Measurements from ENCODE around the gene POU2F2. TPM values are rescaled to one million over a fixed set of nuclear protein-coding genes. Genes with fewer than 3 reads are reported as not detected.

Gene POU2F2
- total RNA-seq, 1 donor from 2014 or later, result 0.65 TPM

- no peak for DNase-seq (ENCODE audit: low spot score in 2 of 2, unreplicated experiment in 2 of 2)
- no peak overlapping the region for H3K27ac Mint-ChIP-seq
- H3K36me3 Mint-ChIP-seq, result no peaks in the 10 kb centered on the region
- no peak for TF ChIP-seq CTCF (IDR thresholded peaks at IDR 0.05; ENCODE audit: unreplicated experiment)
- H3K4me1 Mint-ChIP-seq, result no peaks in the 10 kb centered on the region
- H3K4me3 Mint-ChIP-seq, result no peak overlapping the region
- H3K27me3 Mint-ChIP-seq (ENCODE audit: low read depth), result peaks cover 20% of the 10 kb centered on the region
- peaks cover 4% of the 10 kb centered on the region for H3K9me3 Mint-ChIP-seq
These were observed 10.6 kb downstream of the POU2F2 start for GRCh38 chr19:42121656-42122069.

GRCh38 chr19:42121036-42121621, 11.1 kb downstream of the POU2F2 start:
- peaks cover 4% of the 10 kb centered on the region for H3K9me3 Mint-ChIP-seq
- TF ChIP-seq CTCF (IDR thresholded peaks at IDR 0.05; ENCODE audit: unreplicated experiment), result no peak
- H3K4me3 Mint-ChIP-seq, result no peak overlapping the region
- peaks cover 20% of the 10 kb centered on the region for H3K27me3 Mint-ChIP-seq (ENCODE audit: low read depth)
- no peaks in the 10 kb centered on the region for H3K4me1 Mint-ChIP-seq
- no peaks in the 10 kb centered on the region for H3K36me3 Mint-ChIP-seq
- no peak overlapping the region for H3K27ac Mint-ChIP-seq
- DNase-seq (ENCODE audit: low spot score in 2 of 2, unreplicated experiment in 2 of 2), result no peak

GRCh38 chr19:42120276-42120980, 11.8 kb downstream of the POU2F2 start:
- Mint-ChIP-seq H3K9me3 (peaks cover 4% of the 10 kb centered on the region), H3K27ac (no peak overlapping the region), H3K36me3 (no peaks in the 10 kb centered on the region), H3K4me1 (no peaks in the 10 kb centered on the region), H3K27me3 (ENCODE audit: low read depth) (peaks cover 15% of the 10 kb centered on the region), H3K4me3 (no peak overlapping the region)
- no peak for DNase-seq (ENCODE audit: low spot score in 2 of 2, unreplicated experiment in 2 of 2)
- TF ChIP-seq CTCF (IDR thresholded peaks at IDR 0.05; ENCODE audit: unreplicated experiment), result no peak

GRCh38 chr19:42117076-42117475, 15.2 kb downstream of the POU2F2 start:
- Mint-ChIP-seq H3K27me3 (ENCODE audit: low read depth) (peaks cover 8% of the 10 kb centered on the region), H3K36me3 (no peaks in the 10 kb centered on the region), H3K27ac (no peak overlapping the region), H3K9me3 (no peaks in the 10 kb centered on the region), H3K4me3 (no peak overlapping the region), H3K4me1 (peaks cover 5% of the 10 kb centered on the region)
- DNase-seq (ENCODE audit: low spot score in 2 of 2, unreplicated experiment in 2 of 2), result no peak
- no peak for TF ChIP-seq CTCF (IDR thresholded peaks at IDR 0.05; ENCODE audit: unreplicated experiment)

GRCh38 chr19:42116308-42117075, 15.8 kb downstream of the POU2F2 start:
- peaks cover 5% of the 10 kb centered on the region for H3K4me1 Mint-ChIP-seq
- H3K27me3 Mint-ChIP-seq (ENCODE audit: low read depth), result peaks cover 8% of the 10 kb centered on the region
- no peak for DNase-seq (ENCODE audit: low spot score in 2 of 2, unreplicated experiment in 2 of 2)
- no peaks in the 10 kb centered on the region for H3K36me3 Mint-ChIP-seq
- H3K9me3 Mint-ChIP-seq, result no peaks in the 10 kb centered on the region
- TF ChIP-seq CTCF (IDR thresholded peaks at IDR 0.05; ENCODE audit: unreplicated experiment), result peak; percentile 20
- no peak overlapping the region for H3K4me3 Mint-ChIP-seq
- H3K27ac Mint-ChIP-seq, result no peak overlapping the region

Data from mesothelial cell of epicardium (in vitro differentiated cells).